HG02763 (cell line): ENCODE measurements around the gene GOLGA2.

Experiments used
- ATAC-seq: cut with Tn5 transposase; IDR thresholded peaks from one replicate; pipeline ENCODE4 v1.9.1; 2021; ENCODE audit warnings: mild to moderate bottlenecking, moderate library complexity; ENCODE audit not compliant: unreplicated experiment

GOLGA2 gene

GRCh38 chr9:128215491-128216409 is 60.1 kb downstream of the GOLGA2 start:
- ATAC-seq: no peak

GRCh38 chr9:128214571-128215490 is 61.0 kb downstream of the GOLGA2 start:
- ATAC-seq: no peak

GRCh38 chr9:128213746-128214497 is 61.9 kb downstream of the GOLGA2 start:
- ATAC-seq: no peak

- no peak for ATAC-seq
Measured at GRCh38 chr9:128211981-128212281, 63.9 kb downstream of the GOLGA2 start.

- no peak for ATAC-seq
Measured at GRCh38 chr9:128211186-128211980, 64.4 kb downstream of the GOLGA2 start.

GRCh38 chr9:128208946-128209669 is 66.7 kb downstream of the GOLGA2 start:
- no peak for ATAC-seq

- no peak for ATAC-seq
Measured at GRCh38 chr9:128208386-128208785, 67.4 kb downstream of the GOLGA2 start.

- ATAC-seq: no peak
Measured at GRCh38 chr9:128206916-128207910, 68.6 kb downstream of the GOLGA2 start.

GRCh38 chr9:128206484-128206883 is 69.3 kb downstream of the GOLGA2 start:
- no peak for ATAC-seq
